NCI-H2081 (cell line): ENCODE measurements around the gene AURKB.
A peak's percentile ranks its signal among the peaks of the same experiment; 100 is the strongest.
"Not testable (repeated sequence)": the region's sequence is repeated elsewhere in the genome, so short reads cannot be mapped to it uniquely, and the experiment has no call there.

Experiments used
- DNase-seq, 2 experiments: peaks; one replicate each; lab custom pipeline; 2025; lab: John Stamatoyannopoulos, UW

AURKB gene

GRCh38 chr17:8224891-8225812 is 14.8 kb upstream of the AURKB start:
- DNase-seq, result no peak

- peak; percentile 34 to 66 for DNase-seq
Measured at GRCh38 chr17:8223356-8224126, 13.2 kb upstream of the AURKB start.

GRCh38 chr17:8222630-8223355 is 12.4 kb upstream of the AURKB start:
- peak; percentile 77 for DNase-seq

- no peak for DNase-seq
Measured at GRCh38 chr17:8222380-8222629, 11.9 kb upstream of the AURKB start.

GRCh38 chr17:8221663-8222379 is 11.4 kb upstream of the AURKB start:
- DNase-seq, result peak; percentile 65 to 82

- DNase-seq, result peak; percentile 82
Measured at GRCh38 chr17:8220783-8221662, 10.6 kb upstream of the AURKB start.

GRCh38 chr17:8214000-8214399 is 3.6 kb upstream of the AURKB start:
- DNase-seq, result not testable (repeated sequence)

GRCh38 chr17:8212312-8213180 is 2.2 kb upstream of the AURKB start:
- no peak for DNase-seq

- DNase-seq, result no peak
Measured at GRCh38 chr17:8210761-8211458, 535 bp upstream of the AURKB start.

- DNase-seq, result no peak
Measured at GRCh38 chr17:8206536-8206935, 3.8 kb downstream of the AURKB start.

- no peak for DNase-seq
Measured at GRCh38 chr17:8204761-8205555, 5.4 kb downstream of the AURKB start.

GRCh38 chr17:8192070-8192815 is 18.1 kb downstream of the AURKB start:
- DNase-seq, result peak; percentile 77 to 93

- DNase-seq, result no peak
Measured at GRCh38 chr17:8190506-8190905, 19.9 kb downstream of the AURKB start.

GRCh38 chr17:8189711-8190477 is 20.5 kb downstream of the AURKB start, which contains the start of gene BORCS6:
Gene BORCS6, minus strand, starts transcription at chr17:8190180. Its CDS starts 40 bp downstream, at chr17:8190140.
- DNase-seq, result peak; percentile 88 to 95

GRCh38 chr17:8189041-8189710 is 21.2 kb downstream of the AURKB start:
- DNase-seq, result no peak

GRCh38 chr17:8188263-8188839 is 22.0 kb downstream of the AURKB start:
- no peak for DNase-seq
